K562 (cell line): Measurements from ENCODE around the gene TIMM10. TPM values are rescaled to one million over a fixed set of nuclear protein-coding genes. Genes with fewer than 3 reads are reported as not detected.

Experiments used
- ASH1L ChIP-seq: fragments of 450-650 bp; IDR thresholded peaks from 2 replicates; pipeline ENCODE4 v1.6.1; 2018; ENCODE audit warnings: borderline replicate concordance, mild to moderate bottlenecking, low read depth; ENCODE audit not compliant: partially characterized antibody
- ATF4 ChIP-seq: fragments of 450-650 bp; formaldehyde crosslinking; IDR thresholded peaks from 2 replicates; pipeline ENCODE4 v1.4.0; 2022; ENCODE audit warnings: mild to moderate bottlenecking, moderate library complexity
- CHCHD3 ChIP-seq: fragments of 250-450 bp; sonication (Bioruptor Pico); IDR thresholded peaks from 2 replicates; pipeline ENCODE4 v2.1.2; 2022; ENCODE audit warnings: mild to moderate bottlenecking
- ELF2 ChIP-seq: fragments of 250-450 bp; sonication (Bioruptor Pico); IDR thresholded peaks from 2 replicates; pipeline ENCODE4 v1.5.0; 2021; ENCODE audit warnings: mild to moderate bottlenecking
- ETV1 ChIP-seq: fragments of 450-650 bp; conservative IDR thresholded peaks from 2 replicates; pipeline ENCODE4 v1.6.1; 2016; ENCODE audit warnings: missing genetic modification characterization, control low read depth, low read depth, missing compliant biosample characterization
- FOXJ3 ChIP-seq: sonication (generic); formaldehyde crosslinking; IDR thresholded peaks from 2 replicates; pipeline ENCODE4 v1.4.0; 2020; ENCODE audit warnings: mild to moderate bottlenecking, missing genetic modification reagents
- HDAC1 ChIP-seq, 2 experiments: fragments of 450-650 bp; IDR thresholded peaks; 2 replicates each; pipeline ENCODE4 v1.6.1; 2016 to 2017; ENCODE audit warnings: inconsistent platforms in 1 of 2, mild to moderate bottlenecking in 1 of 2, moderate library complexity in 1 of 2
- HMG20A ChIP-seq: fragments of 450-650 bp; formaldehyde crosslinking; conservative IDR thresholded peaks from 2 replicates; pipeline ENCODE4 v1.4.0; 2020; ENCODE audit warnings: mild to moderate bottlenecking, mixed read lengths
- HNRNPL ChIP-seq: fragments of 200-400 bp; formaldehyde crosslinking; IDR thresholded peaks from 2 replicates; pipeline ENCODE4 v1.6.1; 2017; ENCODE audit warnings: low read depth, mild to moderate bottlenecking, low read length
- KLF16 ChIP-seq: IDR thresholded peaks from 2 replicates; pipeline ENCODE4 v1.6.1; 2016; ENCODE audit warnings: antibody characterized with exemption
- MAFF ChIP-seq: IDR thresholded peaks from 2 replicates; pipeline ENCODE4 v1.6.1; 2012; ENCODE audit warnings: low read length, improper control_type of control experiment
- MCM2 ChIP-seq: fragments of 450-650 bp; IDR thresholded peaks from 2 replicates; pipeline ENCODE4 v1.6.1; 2017; ENCODE audit warnings: low read depth, mild to moderate bottlenecking
- MTA3 ChIP-seq: fragments of 450-650 bp; formaldehyde crosslinking; IDR thresholded peaks from 2 replicates; pipeline ENCODE4 v1.6.1; 2017; ENCODE audit warnings: mild to moderate bottlenecking, borderline replicate concordance
- MYNN ChIP-seq, 2 experiments: sonication (generic); formaldehyde crosslinking in 1 of 2; IDR thresholded peaks; 2 replicates each; pipeline versions ENCODE4 v1.5.0 to v1.6.1; 2016 to 2020; ENCODE audit warnings: antibody characterized with exemption in 1 of 2, missing genetic modification reagents in 1 of 2
- PCBP1 ChIP-seq: fragments of 200-400 bp; formaldehyde crosslinking; IDR thresholded peaks from 2 replicates; pipeline ENCODE4 v1.6.1; 2018; ENCODE audit warnings: mild to moderate bottlenecking, low read depth, low read length; ENCODE audit not compliant: poor library complexity, severe bottlenecking
- POLR3A ChIP-seq: IDR thresholded peaks from 2 replicates; pipeline ENCODE4 v1.6.1; 2011; ENCODE audit warnings: borderline replicate concordance, mild to moderate bottlenecking, moderate library complexity; ENCODE audit not compliant: insufficient read length, insufficient read depth; ENCODE audit errors: extremely low read depth
- RBBP5 ChIP-seq: fragments of 200-600 bp; sonication (generic); IDR thresholded peaks from 2 replicates; pipeline ENCODE4 v1.6.1; 2012; ENCODE audit warnings: borderline replicate concordance, mild to moderate bottlenecking, low read length, control low read depth, inconsistent platforms; ENCODE audit not compliant: insufficient read depth, poor library complexity, severe bottlenecking
- RBM14 ChIP-seq: fragments of 200-400 bp; formaldehyde crosslinking; IDR thresholded peaks from 2 replicates; pipeline ENCODE4 v1.6.1; 2018; ENCODE audit warnings: low read depth, mild to moderate bottlenecking, low read length, moderate library complexity, borderline replicate concordance; ENCODE audit not compliant: insufficient read depth
- SMARCB1 ChIP-seq: IDR thresholded peaks from 2 replicates; pipeline ENCODE4 v1.6.1; 2011; ENCODE audit warnings: improper control_type of control experiment, low read depth; ENCODE audit not compliant: insufficient read length
- SMC3 ChIP-seq: conservative IDR thresholded peaks from 2 replicates; pipeline ENCODE4 v1.6.1; 2011; ENCODE audit warnings: low read depth, low read length, improper control_type of control experiment; ENCODE audit not compliant: insufficient read depth
- TEAD2 ChIP-seq: fragments of 450-650 bp; IDR thresholded peaks from 2 replicates; pipeline ENCODE4 v1.6.1; 2016; ENCODE audit warnings: missing genetic modification characterization, control low read depth, missing compliant biosample characterization
- TSC22D4 ChIP-seq: fragments of 450-650 bp; IDR thresholded peaks from 2 replicates; pipeline ENCODE4 v1.6.1; 2016; ENCODE audit warnings: missing genetic modification characterization, missing biosample characterization, control low read depth
- ZBTB1 ChIP-seq: sonication (generic); formaldehyde crosslinking; IDR thresholded peaks from 2 replicates; pipeline ENCODE4 v1.8.1; 2023; ENCODE audit warnings: missing genetic modification reagents, low read depth, mild to moderate bottlenecking, borderline replicate concordance
- ZBTB12 ChIP-seq: fragments of 250-450 bp; sonication (Bioruptor Pico); IDR thresholded peaks from 2 replicates; pipeline ENCODE4 v1.4.0; 2020
- ZFX ChIP-seq: sonication (generic); formaldehyde crosslinking; IDR thresholded peaks from 2 replicates; pipeline ENCODE4 v1.8.0; 2022; ENCODE audit warnings: mild to moderate bottlenecking, missing genetic modification reagents, moderate library complexity
- ZNF134 ChIP-seq: fragments of 250-450 bp; sonication (Bioruptor Pico); conservative IDR thresholded peaks from 2 replicates; pipeline ENCODE4 v1.4.0; 2020
- ZNF316 ChIP-seq: fragments of 450-650 bp; IDR thresholded peaks from 2 replicates; pipeline ENCODE4 v1.6.1; 2016
- ZZZ3 ChIP-seq: fragments of 450-650 bp; IDR thresholded peaks from 2 replicates; pipeline ENCODE4 v1.6.1; 2016; ENCODE audit warnings: antibody characterized with exemption, mild to moderate bottlenecking, moderate library complexity
- polyA plus RNA-seq, 8 experiments: library from polyadenylated mRNA; depleted of rRNA in 4 of 8; stranded (reverse) in 5 of 8; unstranded in 3 of 8; fragments of >200 nt; fragmentation: Nextera tagmentation in 2 of 8; fragmentation: Illumina TruSeq in 1 of 8; extraction: Ambion mirVana in 2 of 8; extraction: Trizol in 1 of 8; gene quantifications; 2 replicates each; pipeline versions ENCODE4 v1.2.1 to v1.2.3, GENCODE V29; 2011 to 2014; ENCODE audit warnings: inconsistent platforms in 1 of 8, missing spikeins in 1 of 8
- total RNA-seq, 7 experiments: library from RNA; depleted of rRNA in 6 of 7; stranded (reverse); fragments of >200 nt in 6 of 7; fragmentation: Illumina TruSeq in 2 of 7; extraction: Trizol in 2 of 7; gene quantifications; 2 replicates each; pipeline versions ENCODE4 v1.2.1 to v1.2.3, GENCODE V29; 2011 to 2021; ENCODE audit warnings: low replicate concordance in 1 of 7

TIMM10 gene
- total and polyA plus RNA-seq, 9 of the 15 experiments (the other 6 are each of a cell fraction or from before 2014, with no cell fraction given) = 109 to 553 (median 172) TPM

- TF ChIP-seq ZBTB12 (CRISPR knock-in tag) (no peak), ZZZ3 (peak; percentile 91), MYNN (IDR thresholded peaks at IDR 0.05) (0 out of 2 replicates have a peak, but pooled peaks have one; percentile 45), MYNN (CRISPR knock-in tag; IDR thresholded peaks at IDR 0.05) (no peak), MTA3 (0 out of 2 replicates have a peak, but pooled peaks have one; percentile 81), MCM2 (no peak), HNRNPL (no peak), MAFF (no peak), CHCHD3 (CRISPR knock-in tag) (no peak), FOXJ3 (no peak), ZFX (CRISPR knock-in tag) (no peak), ETV1 (tag) (peak; percentile 90), KLF16 (peak; percentile 88), RBBP5 (peak; percentile 78), PCBP1 (no peak), ASH1L (no peak), HDAC1 (IDR thresholded peaks at IDR 0.05) (peak in 1 of 2 experiments; percentile 98; a peak in 3 of 4 replicates), SMARCB1 (no peak), ZBTB1 (CRISPR knock-in tag) (0 out of 2 replicates have a peak, but pooled peaks have one; percentile 19), POLR3A (no peak), TSC22D4 (tag) (no peak), SMC3 (no peak), ELF2 (peak; percentile 95), RBM14 (no peak), TEAD2 (tag) (no peak), ATF4 (no peak), ZNF316 (no peak), ZNF134 (CRISPR knock-in tag) (no peak), HMG20A (CRISPR knock-in tag) (no peak)
Measured at GRCh38 chr11:57530596-57531507, at the start of gene TIMM10 (continued).
